H9 (cell line): Measurements from ENCODE around the gene MARK2. TPM values are rescaled to one million over a fixed set of nuclear protein-coding genes. Genes with fewer than 3 reads are reported as not detected.

Source experiments
- DNase-seq: peaks from one replicate; pipeline ENCODE4 v3.0.0-alpha.2; 2017
- H2AFZ ChIP-seq: one replicate; pipeline ENCODE4 v1.6.1; 2013; ENCODE audit warnings: mild to moderate bottlenecking, low read length, control low read depth, moderate library complexity
- H2AK5ac ChIP-seq: 2 replicates; pipeline ENCODE4 v1.6.1; 2013; ENCODE audit warnings: low read length, control low read depth, mixed read lengths; ENCODE audit not compliant: insufficient read length
- H2BK120ac ChIP-seq: one replicate; pipeline ENCODE4 v1.6.1; 2013; ENCODE audit warnings: low read depth, mild to moderate bottlenecking, low read length, control low read depth, inconsistent platforms; ENCODE audit not compliant: poor library complexity, severe bottlenecking
- H2BK12ac ChIP-seq: 2 replicates; pipeline ENCODE4 v1.6.1; 2013; ENCODE audit warnings: low read length, control low read depth, mixed read lengths, low read depth; ENCODE audit not compliant: insufficient read length
- H2BK15ac ChIP-seq: 2 replicates; pipeline ENCODE4 v1.6.1; 2013; ENCODE audit warnings: low read depth, low read length, control low read depth
- H2BK20ac ChIP-seq: one replicate; pipeline ENCODE4 v1.6.1; 2013; ENCODE audit warnings: low read depth, mild to moderate bottlenecking, low read length, control low read depth, inconsistent platforms; ENCODE audit not compliant: poor library complexity, severe bottlenecking
- H2BK5ac ChIP-seq: 2 replicates; pipeline ENCODE4 v1.6.1; 2013; ENCODE audit warnings: low read length, control low read depth, mixed read lengths; ENCODE audit not compliant: insufficient read length
- H3K14ac ChIP-seq: 2 replicates; pipeline ENCODE4 v1.6.1; 2013; ENCODE audit warnings: low read length, control low read depth; ENCODE audit not compliant: insufficient read depth
- H3K18ac ChIP-seq: 2 replicates; pipeline ENCODE4 v1.6.1; 2013; ENCODE audit warnings: low read depth, mild to moderate bottlenecking, mixed read lengths, low read length, control low read depth; ENCODE audit not compliant: insufficient read length
- H3K23ac ChIP-seq: 2 replicates; pipeline ENCODE4 v1.6.1; 2013; ENCODE audit warnings: low read length, control low read depth, mixed read lengths, low read depth; ENCODE audit not compliant: insufficient read length
- H3K23me2 ChIP-seq: 2 replicates; pipeline ENCODE4 v1.6.1; 2013; ENCODE audit warnings: low read depth, mild to moderate bottlenecking, mixed read lengths, low read length, control low read depth; ENCODE audit not compliant: insufficient read length, poor library complexity, severe bottlenecking
- H3K27ac ChIP-seq: 2 replicates; pipeline ENCODE4 v1.5.1; 2013; ENCODE audit warnings: low read length, control low read depth, mixed read lengths, low read depth; ENCODE audit not compliant: insufficient read length
- H3K27me3 ChIP-seq: 2 replicates; pipeline ENCODE4 v1.6.1; 2013; ENCODE audit warnings: low read length, control low read depth, inconsistent platforms; ENCODE audit not compliant: insufficient read depth
- H3K4ac ChIP-seq: 2 replicates; pipeline ENCODE4 v1.6.1; 2013; ENCODE audit warnings: low read depth, mild to moderate bottlenecking, control low read depth, inconsistent platforms, low read length, moderate library complexity
- H3K4me1 ChIP-seq: 2 replicates; pipeline ENCODE4 v1.6.1; 2013; ENCODE audit warnings: low read length, control low read depth, inconsistent platforms; ENCODE audit not compliant: insufficient read depth
- H3K4me2 ChIP-seq: 2 replicates; pipeline ENCODE4 v1.6.1; 2013; ENCODE audit warnings: low read length, control low read depth, mixed read lengths; ENCODE audit not compliant: insufficient read length, insufficient read depth
- H3K56ac ChIP-seq: 2 replicates; pipeline ENCODE4 v1.6.1; 2013; ENCODE audit warnings: low read depth, mild to moderate bottlenecking, mixed read lengths, low read length, control low read depth; ENCODE audit not compliant: insufficient read length
- H3K79me1 ChIP-seq: 2 replicates; pipeline ENCODE4 v1.6.1; 2013; ENCODE audit warnings: low read depth, mild to moderate bottlenecking, moderate library complexity, low read length, control low read depth, inconsistent platforms; ENCODE audit not compliant: insufficient read depth, poor library complexity, severe bottlenecking
- H3K79me2 ChIP-seq: 2 replicates; pipeline ENCODE4 v1.6.1; 2013; ENCODE audit warnings: low read length, control low read depth, inconsistent platforms; ENCODE audit not compliant: insufficient read depth
- H3K9ac ChIP-seq: 2 replicates; pipeline ENCODE4 v1.6.1; 2013; ENCODE audit warnings: low read length, control low read depth, mixed read lengths; ENCODE audit not compliant: insufficient read length; ENCODE audit errors: extremely low read depth
- H3K9me3 ChIP-seq: one replicate; pipeline ENCODE4 v1.6.1; 2013; ENCODE audit warnings: low read depth, low read length, inconsistent platforms; ENCODE audit not compliant: control insufficient read depth
- H3T11ph ChIP-seq: one replicate; pipeline ENCODE4 v1.6.1; 2013; ENCODE audit warnings: mild to moderate bottlenecking, low read length, control low read depth, inconsistent platforms
- H4K20me1 ChIP-seq: one replicate; pipeline ENCODE4 v1.6.1; 2013; ENCODE audit not compliant: control insufficient read depth, insufficient read length, insufficient read depth
- H4K5ac ChIP-seq: 2 replicates; pipeline ENCODE4 v1.6.1; 2013; ENCODE audit warnings: low read depth, mild to moderate bottlenecking, mixed read lengths, low read length, control low read depth; ENCODE audit not compliant: insufficient read length
- H4K8ac ChIP-seq: replicated peaks from 2 replicates; pipeline ENCODE4 v1.6.1; 2013; ENCODE audit warnings: low read length, control low read depth, mixed read lengths, low read depth; ENCODE audit not compliant: insufficient read length
- H4K91ac ChIP-seq: 2 replicates; pipeline ENCODE4 v1.6.1; 2013; ENCODE audit warnings: low read depth, mild to moderate bottlenecking, moderate library complexity, mixed read lengths, low read length, control low read depth; ENCODE audit not compliant: insufficient read length
- H3K27ac Mint-ChIP-seq, 3 experiments: 2 replicates in 2 of 3; 3 replicates in 1 of 3; pipeline ENCODE4 v1.8.0; 2020 to 2021; ENCODE audit warnings: mixed read lengths in 3 of 3, mild to moderate bottlenecking in 1 of 3, moderate library complexity in 1 of 3
- H3K27me3 Mint-ChIP-seq: 2 replicates; pipeline ENCODE4 v1.8.0; 2021; ENCODE audit warnings: low read depth, mild to moderate bottlenecking, moderate library complexity, mixed read lengths
- H3K36me3 Mint-ChIP-seq, 3 experiments: 2 replicates in 2 of 3; 3 replicates in 1 of 3; pipeline ENCODE4 v1.8.0; 2020 to 2021; ENCODE audit warnings: low read depth in 3 of 3, mixed read lengths in 3 of 3; ENCODE audit not compliant: insufficient read depth in 1 of 3
- H3K4me1 Mint-ChIP-seq, 2 experiments: 2 replicates each; pipeline ENCODE4 v1.8.0; 2020; ENCODE audit warnings: mixed read lengths in 2 of 2
- H3K4me3 Mint-ChIP-seq, 2 experiments: 2 replicates in 1 of 2; 3 replicates in 1 of 2; pipeline ENCODE4 v1.8.0; 2020 to 2021; ENCODE audit warnings: mild to moderate bottlenecking in 2 of 2, mixed read lengths in 2 of 2, moderate library complexity in 1 of 2
- H3K9me3 Mint-ChIP-seq, 2 experiments: 2 replicates in 1 of 2; 3 replicates in 1 of 2; pipeline ENCODE4 v1.8.0; 2020; ENCODE audit warnings: mild to moderate bottlenecking in 2 of 2, mixed read lengths in 2 of 2, moderate library complexity in 1 of 2
- WGBS: extraction: QIAGEN DNeasy Blood & Tissue Kit; methylation state at CpG from one replicate; pipeline ENCODE4 v1.1.7; 2013; ENCODE audit warnings: missing lambda C conversion rate, low lambda C conversion rate, mixed read lengths; ENCODE audit not compliant: insufficient read length; ENCODE audit errors: extremely low coverage; 5-methylcytosine and 5-hydroxymethylcytosine counted together
- total RNA-seq: library from RNA; stranded (reverse); gene quantifications from 2 replicates; pipeline ENCODE4 v1.2.1, GENCODE V29; 2021
- TF ChIP-seq, protein P1 (sequence below): fragments of 200-600 bp; sonication (generic); conservative IDR thresholded peaks from 3 replicates; pipeline ENCODE4 v1.8.0; 2021; ENCODE audit warnings: antibody characterized with exemption, mild to moderate bottlenecking

The MARK2 gene
- total RNA-seq, 1 experiment from 2014 or later: 45.7 TPM

DNA sequence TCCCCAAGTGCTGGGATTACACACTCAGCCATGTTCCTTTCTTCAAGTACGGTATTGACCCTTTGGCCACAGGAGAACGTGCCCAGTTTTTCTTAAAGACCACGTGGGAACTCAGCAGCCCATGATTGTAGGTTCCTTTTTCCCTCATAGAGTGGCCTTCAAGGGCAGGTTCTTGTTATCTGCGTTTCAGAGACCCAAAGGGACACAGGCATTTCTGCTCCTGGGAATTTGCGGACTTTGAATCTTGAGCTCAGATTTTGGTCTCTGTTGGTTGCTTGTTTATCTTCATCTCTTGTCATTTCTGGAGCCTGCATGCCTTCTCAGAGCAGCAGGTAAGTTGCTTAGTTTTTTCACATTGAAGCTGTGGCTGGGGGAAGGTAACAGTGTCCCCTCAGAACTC is 12.0 kb downstream of the MARK2 start:
- no CpG with 5 or more reads among the region's 5 CpGs for WGBS
- Mint-ChIP-seq H3K27ac (peak overlapping the region; percentile 2 to 57 (median 53); a peak in 3 of 7 replicates), H3K36me3 (peaks cover 6 to 35% (median 24%) of the 10 kb centered on the region in 3 experiments; a peak in 6 of 7 replicates), H3K27me3 (no peaks in the 10 kb centered on the region; the same call in 1 of the 2 replicates), H3K4me3 (no peak overlapping the region), H3K9me3 (no peaks in the 10 kb centered on the region; a peak in 2 of 5 replicates), H3K4me1 (peaks cover 26 to 34% of the 10 kb centered on the region in 2 experiments)
- no peak overlapping the region for H2BK120ac ChIP-seq
- H3K27ac ChIP-seq: no peak overlapping the region
- H4K91ac ChIP-seq: no peak overlapping the region
- no peak overlapping the region for H3K14ac ChIP-seq
- H4K20me1 ChIP-seq: peaks cover 4% of the 10 kb centered on the region
- H3K4ac ChIP-seq: no peak overlapping the region
- no peaks in the 10 kb centered on the region for H3K27me3 ChIP-seq
- no peak overlapping the region for H2AFZ ChIP-seq
- no peak overlapping the region for H4K5ac ChIP-seq
- H2BK12ac ChIP-seq: no peak overlapping the region
- no peak overlapping the region for H2BK20ac ChIP-seq
- H3K56ac ChIP-seq: no peak overlapping the region
- peaks cover 8% of the 10 kb centered on the region for H3K4me1 ChIP-seq
- H4K8ac ChIP-seq: no peak overlapping the region
- H3K18ac ChIP-seq: no peak overlapping the region
- H3K23me2 ChIP-seq: no peaks in the 10 kb centered on the region
- no peak overlapping the region for H3T11ph ChIP-seq
- H3K23ac ChIP-seq: no peak overlapping the region
- no peak overlapping the region for H3K9ac ChIP-seq
- DNase-seq: no peak
- no peak overlapping the region for H2AK5ac ChIP-seq
- H3K9me3 ChIP-seq: no peaks in the 10 kb centered on the region
- H3K79me1 ChIP-seq: peaks cover 25% of the 10 kb centered on the region
- H3K4me2 ChIP-seq: no peak overlapping the region
- H3K79me2 ChIP-seq: peaks cover 18% of the 10 kb centered on the region; the same call in 1 of the 2 replicates
- no peak overlapping the region for H2BK5ac ChIP-seq
- no peak overlapping the region for H2BK15ac ChIP-seq
- TF ChIP-seq, protein P1, sequence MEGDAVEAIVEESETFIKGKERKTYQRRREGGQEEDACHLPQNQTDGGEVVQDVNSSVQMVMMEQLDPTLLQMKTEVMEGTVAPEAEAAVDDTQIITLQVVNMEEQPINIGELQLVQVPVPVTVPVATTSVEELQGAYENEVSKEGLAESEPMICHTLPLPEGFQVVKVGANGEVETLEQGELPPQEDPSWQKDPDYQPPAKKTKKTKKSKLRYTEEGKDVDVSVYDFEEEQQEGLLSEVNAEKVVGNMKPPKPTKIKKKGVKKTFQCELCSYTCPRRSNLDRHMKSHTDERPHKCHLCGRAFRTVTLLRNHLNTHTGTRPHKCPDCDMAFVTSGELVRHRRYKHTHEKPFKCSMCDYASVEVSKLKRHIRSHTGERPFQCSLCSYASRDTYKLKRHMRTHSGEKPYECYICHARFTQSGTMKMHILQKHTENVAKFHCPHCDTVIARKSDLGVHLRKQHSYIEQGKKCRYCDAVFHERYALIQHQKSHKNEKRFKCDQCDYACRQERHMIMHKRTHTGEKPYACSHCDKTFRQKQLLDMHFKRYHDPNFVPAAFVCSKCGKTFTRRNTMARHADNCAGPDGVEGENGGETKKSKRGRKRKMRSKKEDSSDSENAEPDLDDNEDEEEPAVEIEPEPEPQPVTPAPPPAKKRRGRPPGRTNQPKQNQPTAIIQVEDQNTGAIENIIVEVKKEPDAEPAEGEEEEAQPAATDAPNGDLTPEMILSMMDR: no peak
